CD4-positive, CD25-positive, alpha-beta regulatory T cell (primary cell): ENCODE measurements around the gene KRT81. TPM values are rescaled to one million over a fixed set of nuclear protein-coding genes. Genes with fewer than 3 reads are reported as not detected.

ENCODE experiments used
- ATAC-seq, 2 donors: fragments of 150-1000 bp; cut with Tn5 transposase; one replicate each; pipeline ENCODE4 v1.10.0; 2021; ENCODE audit warnings: low read depth in 2 of 2, moderate number of reproducible peaks in 2 of 2, moderate library complexity in 1 of 2
- DNase-seq, 3 donors: peaks; one replicate each; pipeline versions ENCODE4 v3.0.0 to v3.0.0-alpha.2; 2012 to 2022; ENCODE audit warnings: mixed read lengths in 1 of 3
- H3K27ac ChIP-seq: one replicate; pipeline ENCODE4 v1.7.0; 2013; ENCODE audit warnings: mild to moderate bottlenecking, low read length; ENCODE audit not compliant: insufficient read depth, poor library complexity, severe bottlenecking
- H3K27me3 ChIP-seq: one replicate; pipeline ENCODE4 v1.7.0; 2013; ENCODE audit warnings: low read length; ENCODE audit not compliant: control insufficient read depth, insufficient read depth
- H3K36me3 ChIP-seq: one replicate; pipeline ENCODE4 v1.7.0; 2013; ENCODE audit warnings: mild to moderate bottlenecking, low read length, moderate library complexity; ENCODE audit not compliant: control insufficient read depth, insufficient read depth
- H3K4me1 ChIP-seq: 2 replicates; pipeline ENCODE4 v1.7.0; 2013; ENCODE audit warnings: mild to moderate bottlenecking, low read length; ENCODE audit not compliant: insufficient read depth, control insufficient read depth, poor library complexity, severe bottlenecking
- H3K4me3 ChIP-seq: one replicate; pipeline ENCODE4 v1.7.0; 2013; ENCODE audit warnings: low read depth, mild to moderate bottlenecking, low read length, moderate library complexity
- H3K9me3 ChIP-seq, 2 experiments: 1 replicate in 1 of 2; 2 replicates in 1 of 2; pipeline ENCODE4 v1.7.0; 2013; ENCODE audit warnings: low read length in 2 of 2, mild to moderate bottlenecking in 1 of 2, moderate library complexity in 1 of 2; ENCODE audit not compliant: control insufficient read depth in 2 of 2
- H3K27ac Mint-ChIP-seq, 3 donors: one replicate each; pipeline ENCODE4 v1.8.0; 2020 to 2022; ENCODE audit warnings: mild to moderate bottlenecking in 3 of 3, mixed read lengths in 3 of 3, moderate library complexity in 2 of 3
- H3K27me3 Mint-ChIP-seq: one replicate; pipeline ENCODE4 v1.8.0; 2022; ENCODE audit warnings: mild to moderate bottlenecking, mixed read lengths
- H3K36me3 Mint-ChIP-seq: one replicate; pipeline ENCODE4 v1.8.0; 2020; ENCODE audit warnings: mixed read lengths
- H3K4me1 Mint-ChIP-seq, 4 donors: one replicate each; pipeline ENCODE4 v1.8.0; 2020 to 2022; ENCODE audit warnings: mixed read lengths in 4 of 4, mild to moderate bottlenecking in 1 of 4
- H3K4me3 Mint-ChIP-seq, 4 donors: one replicate each; pipeline ENCODE4 v1.8.0; 2020 to 2022; ENCODE audit warnings: mild to moderate bottlenecking in 4 of 4, mixed read lengths in 4 of 4, moderate library complexity in 3 of 4
- H3K9me3 Mint-ChIP-seq, 7 donors: one replicate each; pipeline ENCODE4 v1.8.0; 2020 to 2022; ENCODE audit warnings: mixed read lengths in 7 of 7, mild to moderate bottlenecking in 3 of 7, moderate library complexity in 2 of 7
- polyA plus RNA-seq, 4 donors: library from polyadenylated mRNA; unstranded; fragments of 300-500 nt; fragmentation: Illumina TruSeq; gene quantifications; one replicate each; pipeline ENCODE4 v1.2.3, GENCODE V29; 2021
- total RNA-seq: library from RNA; stranded (reverse); gene quantifications from one replicate; pipeline ENCODE4 v1.2.3, GENCODE V29; 2022

The KRT81 gene
- total RNA-seq (not detected), polyA plus RNA-seq (not detected)

DNA sequence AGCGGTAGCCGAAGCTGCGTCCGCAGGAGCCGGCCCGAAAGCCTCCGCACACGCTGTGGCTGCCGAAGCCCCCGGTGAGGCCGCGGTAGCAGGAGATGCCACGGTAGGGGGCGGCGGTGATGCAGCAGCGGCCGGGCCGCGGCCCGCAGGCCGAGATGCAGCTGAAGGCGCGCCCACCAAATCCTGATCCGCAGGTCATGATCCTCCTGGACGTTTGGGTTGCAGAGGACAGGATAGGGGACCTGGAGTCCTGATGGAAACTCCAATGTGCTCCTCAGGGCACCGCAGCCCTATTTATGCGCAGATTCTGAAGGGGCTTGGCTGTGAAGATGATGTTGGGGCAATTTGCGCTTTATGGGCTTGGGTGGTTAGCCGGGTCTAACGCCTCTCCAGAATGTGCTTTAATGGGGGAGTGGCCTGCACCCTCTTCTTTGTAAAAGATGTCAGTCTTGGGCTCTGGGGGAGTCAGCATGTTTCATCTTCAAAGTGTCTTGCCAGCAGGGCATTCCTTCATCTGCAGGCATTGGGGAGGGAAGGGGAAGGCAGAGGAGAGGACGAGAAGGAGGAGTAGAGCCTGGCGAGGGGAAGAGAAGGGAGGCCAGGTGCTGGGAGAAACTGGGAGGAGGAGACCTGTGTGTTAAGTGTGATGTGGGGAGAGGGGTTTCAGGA, at the start of gene KRT81:
Gene KRT81 (minus strand): TSS at position 268 of the 669 bp plus-strand sequence. CDS start 69 bp downstream, at position 199.
- Histone ChIP-seq H3K27me3 (no peaks in the 10 kb centered on the region), H3K27ac (no peak within 1 kb of the TSS), H3K4me3 (no peak within 1 kb of the TSS), H3K36me3 (no peaks in the 10 kb centered on the region), H3K9me3 (no peaks in the 10 kb centered on the region), H3K4me1 (no peaks in the 10 kb centered on the region)
- Mint-ChIP-seq H3K27ac (no peak within 1 kb of the TSS), H3K27me3 (peaks cover 12% of the 10 kb centered on the region), H3K9me3 (peaks cover 0 to 2% (median 0%) of the 10 kb centered on the region in 7 donors), H3K4me1 (no peaks in the 10 kb centered on the region), H3K4me3 (no peak within 1 kb of the TSS), H3K36me3 (no peaks in the 10 kb centered on the region)
- ATAC-seq (no peak), DNase-seq (no peak)

DNA sequence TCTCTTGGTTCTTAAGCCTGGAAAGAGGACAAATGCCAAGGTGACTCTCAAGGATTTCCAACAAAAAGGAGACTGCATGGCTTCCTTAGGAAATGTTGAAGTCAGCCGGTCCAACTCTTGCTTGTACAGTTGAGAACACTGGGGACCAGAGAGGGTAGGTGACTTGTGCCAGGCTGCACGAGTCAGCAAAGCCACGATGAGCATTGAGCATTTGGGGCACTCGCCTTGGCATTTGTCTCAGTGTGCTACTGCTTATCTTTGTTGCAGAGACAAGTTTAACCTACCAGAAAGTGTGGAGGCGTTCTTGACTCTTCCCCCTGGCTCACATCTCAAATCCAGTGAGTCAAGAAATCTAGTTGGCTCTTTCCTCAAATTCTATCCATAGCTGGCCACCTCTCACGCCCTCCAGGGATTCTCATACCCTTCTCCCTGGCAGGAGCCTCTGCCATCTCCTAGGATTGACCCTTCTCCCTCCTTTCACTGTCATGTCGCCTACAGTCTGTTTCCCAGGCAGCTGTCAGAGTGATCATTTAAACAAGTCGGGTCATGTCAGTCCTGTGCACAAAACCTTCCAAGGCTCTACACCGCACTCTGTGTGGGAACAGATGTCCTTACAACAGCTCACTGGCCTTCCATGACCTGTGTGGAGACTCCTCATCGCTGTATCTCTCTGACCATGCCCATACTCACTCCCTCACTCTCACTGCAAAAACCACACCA, 47.1 kb upstream of the KRT81 start:
- Histone ChIP-seq H3K27ac (no peak overlapping the region), H3K9me3 (no peaks in the 10 kb centered on the region), H3K4me3 (no peak overlapping the region), H3K36me3 (no peaks in the 10 kb centered on the region), H3K4me1 (no peaks in the 10 kb centered on the region), H3K27me3 (peaks cover 3% of the 10 kb centered on the region)
- Mint-ChIP-seq H3K36me3 (no peaks in the 10 kb centered on the region), H3K27me3 (peaks cover 7% of the 10 kb centered on the region), H3K4me3 (no peak overlapping the region), H3K9me3 (peaks cover 0 to 4% (median 1%) of the 10 kb centered on the region in 7 donors), H3K27ac (no peak overlapping the region), H3K4me1 (peaks cover 0 to 4% (median 2%) of the 10 kb centered on the region in 4 donors)
- DNase-seq (no peak), ATAC-seq (no peak)

DNA sequence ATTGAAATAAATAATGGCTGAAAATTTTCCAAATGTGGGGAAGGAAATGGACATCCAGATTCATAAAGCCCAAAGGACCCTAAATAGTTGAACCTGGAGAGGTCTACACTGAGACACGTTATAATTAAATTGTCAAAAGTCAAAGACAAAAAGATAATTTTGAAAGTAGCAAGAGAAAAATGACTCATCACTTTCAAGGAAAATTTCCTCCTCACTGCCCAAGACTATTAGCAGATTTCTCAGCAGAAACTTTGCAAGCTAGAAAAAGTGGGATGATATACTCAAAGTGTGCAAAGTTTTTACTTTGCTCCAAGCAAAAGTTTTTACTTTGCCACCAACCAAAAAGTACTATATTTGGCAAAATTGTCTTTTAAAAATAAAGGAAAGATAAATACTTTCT, 45.7 kb upstream of the KRT81 start:
- Histone ChIP-seq H3K9me3 (no peaks in the 10 kb centered on the region), H3K4me3 (no peak overlapping the region), H3K27me3 (peaks cover 3% of the 10 kb centered on the region), H3K36me3 (no peaks in the 10 kb centered on the region), H3K4me1 (no peaks in the 10 kb centered on the region), H3K27ac (no peak overlapping the region)
- no peak for DNase-seq
- no peak for ATAC-seq
- no peaks in the 10 kb centered on the region for H3K36me3 Mint-ChIP-seq
- peaks cover 11% of the 10 kb centered on the region for H3K27me3 Mint-ChIP-seq
- H3K27ac Mint-ChIP-seq, result no peak overlapping the region
- peaks cover 0 to 4% (median 2%) of the 10 kb centered on the region in 4 donors for H3K4me1 Mint-ChIP-seq
- peaks cover 0 to 4% (median 2%) of the 10 kb centered on the region in 7 donors for H3K9me3 Mint-ChIP-seq
- H3K4me3 Mint-ChIP-seq, result no peak overlapping the region

DNA sequence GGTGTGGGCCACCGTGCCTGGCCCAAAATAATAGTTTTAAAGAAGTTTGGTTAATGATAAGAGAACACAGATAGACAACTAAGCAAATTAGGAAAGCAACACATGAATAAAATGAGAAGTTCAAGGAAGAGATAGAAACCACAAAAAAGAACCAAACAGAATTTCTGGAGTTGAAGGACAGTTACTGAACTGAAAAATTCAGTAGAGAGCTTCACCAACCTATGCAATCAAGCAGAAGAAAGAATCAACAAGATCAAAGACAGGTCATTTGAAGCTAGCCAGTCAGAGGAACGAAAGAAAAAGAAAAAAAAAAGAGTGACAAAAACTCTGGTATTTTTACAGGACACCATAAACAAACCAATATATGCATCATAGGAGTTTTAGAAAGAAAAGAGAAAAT, 45.3 kb upstream of the KRT81 start:
- Mint-ChIP-seq H3K27ac (no peak overlapping the region), H3K4me1 (peaks cover 0 to 4% (median 2%) of the 10 kb centered on the region in 4 donors), H3K36me3 (no peaks in the 10 kb centered on the region), H3K27me3 (peaks cover 11% of the 10 kb centered on the region), H3K9me3 (peaks cover 0 to 4% (median 2%) of the 10 kb centered on the region in 7 donors), H3K4me3 (no peak overlapping the region)
- H3K9me3 ChIP-seq, result no peaks in the 10 kb centered on the region
- H3K27me3 ChIP-seq, result peaks cover 3% of the 10 kb centered on the region
- no peaks in the 10 kb centered on the region for H3K36me3 ChIP-seq
- DNase-seq (no peak), ATAC-seq (no peak)
- no peak overlapping the region for H3K27ac ChIP-seq
- no peaks in the 10 kb centered on the region for H3K4me1 ChIP-seq
- no peak overlapping the region for H3K4me3 ChIP-seq

DNA sequence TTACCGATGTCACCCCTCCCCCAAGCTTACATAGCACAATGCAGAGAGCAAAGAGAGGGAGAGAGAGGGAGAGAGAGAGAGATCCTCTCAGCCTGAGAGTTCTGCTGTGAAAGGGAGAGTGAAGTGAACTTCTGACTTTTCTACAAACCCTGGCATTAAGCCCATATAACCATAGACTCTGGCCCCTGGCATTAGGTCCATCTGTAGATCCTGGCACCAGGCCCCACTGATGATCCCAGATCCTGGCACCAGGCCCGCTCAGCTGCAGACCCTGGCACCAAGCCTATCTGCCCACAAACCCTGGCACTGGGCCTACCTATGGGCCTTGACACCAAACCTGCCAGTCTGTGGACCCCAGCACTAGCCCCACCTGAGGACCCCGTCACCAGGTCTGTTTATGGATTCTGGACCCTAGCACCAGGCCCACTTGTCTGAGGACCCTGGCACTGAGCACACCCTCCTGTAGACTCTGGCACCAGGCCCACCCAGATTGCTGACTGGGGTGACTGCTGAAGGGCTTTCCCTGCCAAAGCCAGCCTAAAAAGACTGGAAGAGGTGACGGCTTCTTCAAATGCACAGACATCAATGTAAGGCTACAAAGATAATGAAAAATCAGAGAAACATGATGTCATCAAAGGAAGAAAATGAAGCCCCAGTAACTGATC, 44.4 kb upstream of the KRT81 start:
- Mint-ChIP-seq H3K9me3 (peaks cover 0 to 4% (median 2%) of the 10 kb centered on the region in 7 donors), H3K27me3 (peaks cover 11% of the 10 kb centered on the region), H3K27ac (no peak overlapping the region), H3K4me1 (peaks cover 0 to 4% (median 2%) of the 10 kb centered on the region in 4 donors), H3K4me3 (no peak overlapping the region), H3K36me3 (no peaks in the 10 kb centered on the region)
- H3K4me3 ChIP-seq, result no peak overlapping the region
- H3K27ac ChIP-seq, result no peak overlapping the region
- H3K36me3 ChIP-seq, result no peaks in the 10 kb centered on the region
- peaks cover 3% of the 10 kb centered on the region for H3K27me3 ChIP-seq
- DNase-seq (no peak), ATAC-seq (no peak)
- no peaks in the 10 kb centered on the region for H3K4me1 ChIP-seq
- H3K9me3 ChIP-seq, result no peaks in the 10 kb centered on the region

DNA sequence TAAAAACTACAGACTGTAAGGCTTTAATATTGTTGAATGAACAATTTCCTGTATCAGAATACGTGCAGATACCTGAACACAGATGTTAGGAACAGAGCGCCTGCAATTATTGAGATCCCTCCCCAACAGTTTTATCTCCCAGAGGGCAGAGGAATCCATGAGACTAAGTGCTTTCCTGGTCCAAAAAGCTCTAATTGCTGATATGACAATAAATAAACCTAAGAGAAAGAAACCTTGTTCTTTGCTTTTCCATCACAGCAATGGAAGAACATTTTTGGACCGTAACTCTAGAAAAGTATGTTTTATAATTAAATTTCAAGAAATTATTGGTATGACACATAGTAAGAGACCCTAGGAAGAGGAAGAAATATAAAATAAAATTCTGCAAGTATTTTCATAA, 42.9 kb upstream of the KRT81 start:
- H3K9me3 Mint-ChIP-seq, result peaks cover 0 to 4% (median 2%) of the 10 kb centered on the region in 7 donors
- no peaks in the 10 kb centered on the region for H3K36me3 Mint-ChIP-seq
- no peak for DNase-seq
- no peaks in the 10 kb centered on the region for H3K9me3 ChIP-seq
- no peak overlapping the region for H3K27ac Mint-ChIP-seq
- no peak overlapping the region for H3K4me3 Mint-ChIP-seq
- no peak overlapping the region for H3K27ac ChIP-seq
- H3K27me3 ChIP-seq, result peaks cover 3% of the 10 kb centered on the region
- no peak overlapping the region for H3K4me3 ChIP-seq
- H3K36me3 ChIP-seq, result no peaks in the 10 kb centered on the region
- no peaks in the 10 kb centered on the region for H3K4me1 ChIP-seq
- peaks cover 0 to 4% (median 2%) of the 10 kb centered on the region in 4 donors for H3K4me1 Mint-ChIP-seq
- ATAC-seq, result no peak
- H3K27me3 Mint-ChIP-seq, result peaks cover 11% of the 10 kb centered on the region

DNA sequence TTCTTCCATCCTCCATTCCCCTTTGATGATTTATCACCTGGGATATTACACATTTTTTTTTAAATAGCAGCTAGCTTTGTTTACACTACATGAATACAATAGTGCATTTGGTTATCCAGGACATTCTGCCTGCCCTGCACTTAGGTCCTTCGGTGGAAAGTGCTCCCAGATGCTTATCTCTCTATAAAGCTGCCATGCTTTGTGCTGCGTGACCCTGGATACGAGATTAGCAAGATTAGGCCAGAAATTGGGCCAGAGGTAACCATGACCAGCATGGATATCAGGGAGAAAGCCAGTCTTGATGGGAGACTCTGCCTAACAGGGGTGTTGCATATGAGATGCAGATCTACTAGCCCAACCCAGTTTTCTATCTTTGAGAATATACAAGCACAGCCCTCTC, 42.0 kb upstream of the KRT81 start:
- H3K4me3 Mint-ChIP-seq, result no peak overlapping the region
- H3K4me3 ChIP-seq, result no peak overlapping the region
- H3K4me1 Mint-ChIP-seq, result peaks cover 0 to 4% (median 2%) of the 10 kb centered on the region in 4 donors
- ATAC-seq, result no peak
- H3K27ac ChIP-seq, result no peak overlapping the region
- H3K27ac Mint-ChIP-seq, result no peak overlapping the region
- H3K36me3 Mint-ChIP-seq, result no peaks in the 10 kb centered on the region
- peaks cover 3% of the 10 kb centered on the region for H3K27me3 ChIP-seq
- H3K4me1 ChIP-seq, result no peaks in the 10 kb centered on the region
- no peak for DNase-seq
- no peaks in the 10 kb centered on the region for H3K9me3 ChIP-seq
- H3K27me3 Mint-ChIP-seq, result peaks cover 4% of the 10 kb centered on the region
- no peaks in the 10 kb centered on the region for H3K36me3 ChIP-seq
- peaks cover 0 to 4% (median 2%) of the 10 kb centered on the region in 7 donors for H3K9me3 Mint-ChIP-seq
